Myometrial cell (primary cell): Measurements from ENCODE around the gene MFSD2A. TPM values are rescaled to one million over a fixed set of nuclear protein-coding genes. Genes with fewer than 3 reads are reported as not detected.

Experiments used
- total RNA-seq: library from RNA; depleted of rRNA; stranded (reverse); fragments of >200 nt; gene quantifications from 2 replicates; pipeline ENCODE4 v1.2.3, GENCODE V29; 2015

The MFSD2A gene
- total RNA-seq: 3.7 and 4.6 TPM in 2 replicates

GRCh38 chr1:39954870-39955546 is at the start of gene MFSD2A:
TSS of gene MFSD2A (plus strand) at chr1:39955145. CDS start at chr1:39955293, 148 bp downstream.

Other genes starting within 250 kb of the MFSD2A start
- gene PPIE, start 216.3 kb upstream of the MFSD2A start, total RNA-seq: 53.0 and 67.5 TPM in 2 replicates
- gene OXCT2, start 183.8 kb upstream of the MFSD2A start, total RNA-seq: 5.1 TPM in 1 of 2 replicates, not detected in the other
- gene BMP8B, start 166.3 kb upstream of the MFSD2A start, total RNA-seq: not detected in 2 replicates
- 10.7 and 16.3 TPM in 2 replicates for gene TRIT1, start 71.6 kb upstream of the MFSD2A start, total RNA-seq
- gene MYCL, start 53.2 kb upstream of the MFSD2A start, total RNA-seq: not detected in 2 replicates
- gene CAP1, start 85.6 kb downstream of the MFSD2A start, total RNA-seq: 617 and 660 TPM in 2 replicates
- 74.7 and 75.0 TPM in 2 replicates for gene PPT1, start 142.1 kb downstream of the MFSD2A start, total RNA-seq
- gene RLF, start 206.2 kb downstream of the MFSD2A start, total RNA-seq: 4.6 and 7.4 TPM in 2 replicates